Measurements from ENCODE around the gene CDH23. TPM values are rescaled to one million over a fixed set of nuclear protein-coding genes. Genes with fewer than 3 reads are reported as not detected.

The CDH23 gene
- total RNA-seq, 1 experiment from 2014 or later: 0.02 TPM

DNA sequence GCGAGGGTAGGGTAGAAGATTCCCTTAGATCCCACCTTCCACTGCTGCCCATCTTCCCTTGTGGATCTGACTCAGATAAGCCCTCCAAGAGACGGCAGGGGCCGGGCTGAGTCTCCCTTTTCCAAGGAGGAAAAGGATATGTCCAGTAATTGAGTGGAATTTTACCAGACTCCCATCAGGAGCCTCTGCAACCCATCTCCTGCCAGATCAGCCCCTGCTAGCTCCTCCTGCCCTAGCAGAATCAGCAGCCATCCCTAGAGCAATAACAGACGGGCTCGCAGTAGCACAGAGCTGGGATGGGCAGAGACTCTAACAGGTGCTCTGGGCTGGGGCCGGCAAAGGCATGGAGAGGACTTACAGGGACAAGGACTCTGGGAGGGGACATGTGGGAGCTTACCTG lies 249.3 kb downstream of the CDH23 start:
- Mint-ChIP-seq H3K27ac (ENCODE audit: low read depth, unreplicated experiment) (no peak overlapping the region), H3K36me3 (ENCODE audit: insufficient read depth, unreplicated experiment) (no peaks in the 10 kb centered on the region), H3K4me3 (ENCODE audit: unreplicated experiment) (no peak overlapping the region), H3K27me3 (ENCODE audit: insufficient read depth, unreplicated experiment) (peaks cover 28% of the 10 kb centered on the region), H3K4me1 (ENCODE audit: insufficient read depth, unreplicated experiment) (no peaks in the 10 kb centered on the region), H3K9me3 (ENCODE audit: unreplicated experiment) (no peaks in the 10 kb centered on the region)
- TF ChIP-seq, protein P1, sequence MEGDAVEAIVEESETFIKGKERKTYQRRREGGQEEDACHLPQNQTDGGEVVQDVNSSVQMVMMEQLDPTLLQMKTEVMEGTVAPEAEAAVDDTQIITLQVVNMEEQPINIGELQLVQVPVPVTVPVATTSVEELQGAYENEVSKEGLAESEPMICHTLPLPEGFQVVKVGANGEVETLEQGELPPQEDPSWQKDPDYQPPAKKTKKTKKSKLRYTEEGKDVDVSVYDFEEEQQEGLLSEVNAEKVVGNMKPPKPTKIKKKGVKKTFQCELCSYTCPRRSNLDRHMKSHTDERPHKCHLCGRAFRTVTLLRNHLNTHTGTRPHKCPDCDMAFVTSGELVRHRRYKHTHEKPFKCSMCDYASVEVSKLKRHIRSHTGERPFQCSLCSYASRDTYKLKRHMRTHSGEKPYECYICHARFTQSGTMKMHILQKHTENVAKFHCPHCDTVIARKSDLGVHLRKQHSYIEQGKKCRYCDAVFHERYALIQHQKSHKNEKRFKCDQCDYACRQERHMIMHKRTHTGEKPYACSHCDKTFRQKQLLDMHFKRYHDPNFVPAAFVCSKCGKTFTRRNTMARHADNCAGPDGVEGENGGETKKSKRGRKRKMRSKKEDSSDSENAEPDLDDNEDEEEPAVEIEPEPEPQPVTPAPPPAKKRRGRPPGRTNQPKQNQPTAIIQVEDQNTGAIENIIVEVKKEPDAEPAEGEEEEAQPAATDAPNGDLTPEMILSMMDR (IDR thresholded peaks at IDR 0.05; ENCODE audit: unreplicated experiment): no peak
- intact Hi-C loops (cut with micrococcal nuclease): no loop called here
- POLR2A ChIA-PET: no interaction called here
- BruUV-seq (replicated peaks): no TSS peak
- CTCF ChIA-PET: interaction anchor here (0.5 kb wide), 1 partner anchor 147 kb away, joined by 3 read pairs; no protein-coding TSS in a partner anchor
- no peak for DNase-seq (ENCODE audit: unreplicated experiment)

DNA sequence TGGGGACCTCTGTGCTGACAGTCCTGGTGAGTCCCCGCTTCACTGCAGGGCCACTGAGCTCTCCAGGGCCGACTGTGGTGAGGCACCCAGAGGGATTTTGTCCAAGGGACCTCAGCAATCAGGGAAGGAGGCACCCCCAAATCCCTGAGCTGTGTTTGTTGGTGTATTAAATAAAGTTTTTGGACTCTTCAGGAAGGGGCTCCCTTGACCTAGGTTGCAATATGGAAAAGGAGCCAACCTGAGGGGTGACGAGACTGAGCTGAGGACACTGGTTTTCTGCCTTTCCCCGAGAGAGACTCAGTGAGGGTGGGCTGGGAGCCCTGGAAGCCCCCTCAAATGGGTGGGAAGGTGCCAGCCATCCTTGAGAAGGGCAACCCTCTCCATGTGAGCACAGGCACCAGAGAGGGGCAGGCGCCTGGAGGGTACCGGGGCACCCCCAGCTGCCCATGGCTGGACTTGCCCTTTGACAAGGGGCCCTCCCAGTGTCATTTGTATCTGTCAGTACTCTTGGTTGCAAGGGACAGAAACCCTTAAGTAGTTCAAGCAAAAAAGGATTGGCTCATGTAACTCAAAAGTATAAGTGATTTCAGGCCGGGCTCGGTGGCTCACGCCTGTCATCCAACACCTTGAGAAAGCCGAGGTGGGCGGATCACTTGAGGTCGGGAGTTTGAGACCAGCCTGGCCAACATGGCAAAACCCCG lies 250.0 kb downstream of the CDH23 start:
- intact Hi-C loops (cut with micrococcal nuclease): no loop called here
- H3K9me3 Mint-ChIP-seq (ENCODE audit: unreplicated experiment): no peaks in the 10 kb centered on the region
- DNase-seq (ENCODE audit: unreplicated experiment): no peak
- H3K27me3 Mint-ChIP-seq (ENCODE audit: insufficient read depth, unreplicated experiment): peaks cover 24% of the 10 kb centered on the region
- no peak overlapping the region for H3K4me3 Mint-ChIP-seq (ENCODE audit: unreplicated experiment)
- CTCF ChIA-PET: no interaction called here
- BruUV-seq (replicated peaks): no TSS peak
- POLR2A ChIA-PET: no interaction called here
- H3K4me1 Mint-ChIP-seq (ENCODE audit: insufficient read depth, unreplicated experiment): no peaks in the 10 kb centered on the region
- no peaks in the 10 kb centered on the region for H3K36me3 Mint-ChIP-seq (ENCODE audit: insufficient read depth, unreplicated experiment)
- TF ChIP-seq, protein P1 (IDR thresholded peaks at IDR 0.05; ENCODE audit: unreplicated experiment): no peak
- H3K27ac Mint-ChIP-seq (ENCODE audit: low read depth, unreplicated experiment): no peak overlapping the region

DNA sequence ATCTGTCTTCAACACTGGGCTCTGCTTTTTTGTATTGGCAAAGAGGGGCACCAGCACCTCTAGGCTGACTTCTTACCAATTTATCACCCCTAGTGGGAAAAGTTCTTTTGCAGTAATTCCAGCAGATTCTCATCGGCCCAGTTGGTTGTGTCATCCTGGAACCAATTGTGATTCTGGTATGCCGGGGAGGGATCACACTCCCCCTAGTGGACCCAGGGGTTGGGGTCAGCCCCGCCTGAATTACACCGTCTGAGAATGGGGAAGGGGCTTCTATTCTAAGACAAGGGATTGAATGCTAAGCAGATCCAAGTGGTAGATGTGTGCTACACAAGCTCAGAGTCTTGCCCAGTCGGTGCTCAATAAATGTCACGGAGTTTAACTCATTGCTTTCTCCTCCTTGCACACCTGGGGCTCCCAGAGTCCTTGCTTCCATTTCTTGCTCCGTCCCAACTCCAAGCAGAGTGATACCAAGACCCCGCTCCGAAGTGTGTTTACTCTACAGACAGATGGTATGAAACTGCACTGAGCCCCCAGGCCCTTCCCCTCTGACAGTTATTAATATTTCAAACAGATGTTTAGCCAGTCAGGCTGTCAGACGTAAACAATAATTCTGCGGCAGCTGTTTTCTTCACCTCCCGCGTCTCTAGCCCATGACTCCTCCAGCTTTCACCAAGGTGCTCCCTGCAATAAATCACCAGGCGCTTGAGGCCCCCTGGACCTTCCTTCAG lies 251.0 kb downstream of the CDH23 start:
- CTCF ChIA-PET: interaction anchor here (0.6 to 1.1 kb wide), 2 partner anchors 219 to 248 kb away, joined by 4 to 5 read pairs; no protein-coding TSS in a partner anchor
- intact Hi-C loops (cut with micrococcal nuclease): no loop called here
- Mint-ChIP-seq H3K4me1 (ENCODE audit: insufficient read depth, unreplicated experiment) (no peaks in the 10 kb centered on the region), H3K27me3 (ENCODE audit: insufficient read depth, unreplicated experiment) (peaks cover 24% of the 10 kb centered on the region), H3K36me3 (ENCODE audit: insufficient read depth, unreplicated experiment) (no peaks in the 10 kb centered on the region), H3K27ac (ENCODE audit: low read depth, unreplicated experiment) (no peak overlapping the region), H3K4me3 (ENCODE audit: unreplicated experiment) (no peak overlapping the region), H3K9me3 (ENCODE audit: unreplicated experiment) (no peaks in the 10 kb centered on the region)
- TF ChIP-seq, protein P1 (IDR thresholded peaks at IDR 0.05; ENCODE audit: unreplicated experiment): peak; percentile 28
- BruUV-seq (replicated peaks): no TSS peak
- POLR2A ChIA-PET: no interaction called here
- DNase-seq (ENCODE audit: unreplicated experiment): no peak

DNA sequence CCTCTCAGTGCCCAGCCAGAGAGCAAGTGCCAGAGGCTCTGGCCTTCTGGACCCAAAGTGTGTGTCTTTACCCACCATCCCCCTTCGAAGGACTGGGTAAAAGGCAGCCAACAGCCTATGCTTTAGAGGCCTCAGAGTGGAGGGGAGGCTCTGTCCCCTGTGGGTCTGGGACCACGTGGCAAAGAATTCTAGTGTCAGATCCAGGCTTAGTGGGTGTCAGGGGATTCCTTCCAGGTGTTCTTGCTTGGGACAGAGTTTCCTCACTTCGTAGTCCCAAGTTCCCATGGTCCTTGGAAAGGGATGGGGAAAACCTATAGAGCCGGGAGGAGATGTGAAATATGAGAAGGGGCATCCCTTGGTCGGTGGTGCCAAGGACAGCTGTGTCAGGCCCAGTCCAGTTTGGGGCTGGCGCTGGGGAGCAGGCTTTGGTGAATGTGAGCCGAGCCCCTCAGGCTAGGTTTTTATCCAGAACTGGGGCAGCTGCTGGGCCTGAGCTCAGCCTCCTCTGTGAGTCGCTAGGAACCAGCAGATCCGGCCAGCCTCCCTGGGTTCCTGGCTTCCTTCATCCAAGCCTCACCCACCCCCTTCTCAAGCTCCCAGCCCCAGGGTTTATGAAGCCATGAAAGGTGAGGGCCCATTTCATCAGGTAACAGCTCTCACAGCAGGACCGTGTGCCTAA lies 251.7 kb downstream of the CDH23 start:
- Mint-ChIP-seq H3K4me3 (ENCODE audit: unreplicated experiment) (no peak overlapping the region), H3K36me3 (ENCODE audit: insufficient read depth, unreplicated experiment) (no peaks in the 10 kb centered on the region), H3K27me3 (ENCODE audit: insufficient read depth, unreplicated experiment) (peaks cover 19% of the 10 kb centered on the region), H3K9me3 (ENCODE audit: unreplicated experiment) (no peaks in the 10 kb centered on the region), H3K27ac (ENCODE audit: low read depth, unreplicated experiment) (no peak overlapping the region), H3K4me1 (ENCODE audit: insufficient read depth, unreplicated experiment) (no peaks in the 10 kb centered on the region)
- no TSS peak for BruUV-seq (replicated peaks)
- TF ChIP-seq, protein P1 (IDR thresholded peaks at IDR 0.05; ENCODE audit: unreplicated experiment): no peak
- CTCF ChIA-PET: interaction anchor here (0.6 to 1.1 kb wide), 2 partner anchors 220 to 248 kb away, joined by 4 to 5 read pairs; no protein-coding TSS in a partner anchor
- no peak for DNase-seq (ENCODE audit: unreplicated experiment)
- POLR2A ChIA-PET: interaction anchor here (0.6 kb wide), 1 partner anchor 54 kb away, joined by 4 read pairs; no protein-coding TSS in a partner anchor
- intact Hi-C loops (cut with micrococcal nuclease): no loop called here
